Activated naive CD8-positive, alpha-beta T cell treated with anti-CD3 and anti-CD28 coated beads, Interleukin-2, amount 10 ng/mL, durations not matched to agents 7 days and 5 days (primary cell): ENCODE measurements around the gene SMIM45.
A peak's percentile ranks its signal among the peaks of the same experiment; 100 is the strongest.

Source experiments
- ATAC-seq: fragments of 150-1000 bp; cut with Tn5 transposase; one replicate; pipeline ENCODE4 v1.10.0; 2021; ENCODE audit warnings: low read depth, moderate library complexity
- POLR2A ChIA-PET: fragments of 350-600 bp; sonication (Branson Sonifier 250); formaldehyde crosslinking; loops from one replicate; lab custom pipeline; 2021; ENCODE audit warnings: antibody characterized with exemption; lab: Charles Lee
- DNase-seq: peaks from one replicate; pipeline ENCODE4 v3.0.0; 2021
- H3K27ac Mint-ChIP-seq: one replicate; pipeline ENCODE4 v1.8.0; 2022; ENCODE audit warnings: mild to moderate bottlenecking, mixed read lengths
- H3K27me3 Mint-ChIP-seq: one replicate; pipeline ENCODE4 v1.8.0; 2022; ENCODE audit warnings: mild to moderate bottlenecking, moderate library complexity, mixed read lengths
- H3K36me3 Mint-ChIP-seq: one replicate; pipeline ENCODE4 v1.8.0; 2021; ENCODE audit warnings: mild to moderate bottlenecking, mixed read lengths
- H3K4me1 Mint-ChIP-seq: one replicate; pipeline ENCODE4 v1.8.0; 2021; ENCODE audit warnings: mixed read lengths
- H3K4me3 Mint-ChIP-seq: one replicate; pipeline ENCODE4 v1.8.0; 2022; ENCODE audit warnings: mild to moderate bottlenecking, moderate library complexity, mixed read lengths
- H3K9me3 Mint-ChIP-seq: one replicate; pipeline ENCODE4 v1.8.0; 2021; ENCODE audit warnings: mixed read lengths

The SMIM45 gene

GRCh38 chr22:41933411-41934177 is 18.4 kb upstream of the SMIM45 start:
- POLR2A ChIA-PET: interaction anchor here (1.0 to 1.5 kb wide), 3 partner anchors 25 to 235 kb away, joined by 3 to 4 read pairs (median 3); partner anchors contain the start of genes CCDC134 and MEI1
- no peak for DNase-seq
- peak; percentile 23 for ATAC-seq
- no peaks in the 10 kb centered on the region for H3K27me3 Mint-ChIP-seq
- no peak overlapping the region for H3K27ac Mint-ChIP-seq
- no peak overlapping the region for H3K4me3 Mint-ChIP-seq
- peaks cover 5% of the 10 kb centered on the region for H3K4me1 Mint-ChIP-seq
- H3K9me3 Mint-ChIP-seq: no peaks in the 10 kb centered on the region
- H3K36me3 Mint-ChIP-seq: peaks cover 2% of the 10 kb centered on the region

GRCh38 chr22:41934284-41935014 is 17.5 kb upstream of the SMIM45 start:
- Mint-ChIP-seq H3K36me3 (peaks cover 4% of the 10 kb centered on the region), H3K9me3 (no peaks in the 10 kb centered on the region), H3K4me1 (peaks cover 8% of the 10 kb centered on the region), H3K27me3 (no peaks in the 10 kb centered on the region), H3K4me3 (no peak overlapping the region), H3K27ac (no peak overlapping the region)
- POLR2A ChIA-PET: interaction anchor here (0.9 to 1.5 kb wide), 5 partner anchors 8 to 235 kb away, joined by 3 to 5 read pairs (median 3); partner anchors contain the start of genes CCDC134, CENPM, MEI1 and TNFRSF13C
- DNase-seq: no peak
- no peak for ATAC-seq

GRCh38 chr22:41935015-41935351 is 17.0 kb upstream of the SMIM45 start:
- POLR2A ChIA-PET: interaction anchor here (0.9 to 1.5 kb wide), 6 partner anchors 8 to 236 kb away, joined by 3 to 5 read pairs (median 4); partner anchors contain the start of genes CCDC134, CENPM, MEI1 and TNFRSF13C
- DNase-seq (no peak), ATAC-seq (no peak)
- Mint-ChIP-seq H3K36me3 (peaks cover 5% of the 10 kb centered on the region), H3K9me3 (no peaks in the 10 kb centered on the region), H3K4me3 (no peak overlapping the region), H3K27ac (no peak overlapping the region), H3K4me1 (peaks cover 12% of the 10 kb centered on the region), H3K27me3 (no peaks in the 10 kb centered on the region)

GRCh38 chr22:41935509-41935908 is 16.4 kb upstream of the SMIM45 start:
- Mint-ChIP-seq H3K4me1 (peaks cover 17% of the 10 kb centered on the region), H3K4me3 (no peak overlapping the region), H3K27ac (no peak overlapping the region), H3K36me3 (peaks cover 5% of the 10 kb centered on the region), H3K9me3 (no peaks in the 10 kb centered on the region), H3K27me3 (no peaks in the 10 kb centered on the region)
- DNase-seq (no peak), ATAC-seq (no peak)
- POLR2A ChIA-PET: interaction anchor here (0.7 to 1.5 kb wide), 4 partner anchors 9 to 28 kb away, joined by 3 to 5 read pairs (median 4); partner anchors contain the start of genes CENPM and TNFRSF13C

- DNase-seq: no peak
- POLR2A ChIA-PET: interaction anchor here (1.0 to 1.3 kb wide), 2 partner anchors 10 to 190 kb away, joined by 3 to 4 read pairs; partner anchors contain the start of gene CENPM
- H3K27ac Mint-ChIP-seq: no peak overlapping the region
These were observed 15.1 kb upstream of the SMIM45 start for GRCh38 chr22:41936894-41937169.

GRCh38 chr22:41939981-41940831 is 11.7 kb upstream of the SMIM45 start:
- Mint-ChIP-seq H3K4me1 (peaks cover 40% of the 10 kb centered on the region), H3K4me3 (peak overlapping the region; percentile 65), H3K27ac (peak overlapping the region; percentile 91), H3K36me3 (peaks cover 16% of the 10 kb centered on the region), H3K27me3 (no peaks in the 10 kb centered on the region), H3K9me3 (no peaks in the 10 kb centered on the region)
- DNase-seq: peak; percentile 70
- POLR2A ChIA-PET: interaction anchor here (0.5 to 3.6 kb wide), 12 partner anchors 9 to 274 kb away, joined by 3 to 20 read pairs (median 6); partner anchors contain the start of genes CCDC134, MEI1, SMDT1 and SNU13
- peak; percentile 63 for ATAC-seq

More at GRCh38 chr22:41936894-41937169, 15.1 kb upstream of the SMIM45 start:
- H3K4me3 Mint-ChIP-seq: no peak overlapping the region
- ATAC-seq: no peak
- no peaks in the 10 kb centered on the region for H3K9me3 Mint-ChIP-seq
- peaks cover 31% of the 10 kb centered on the region for H3K4me1 Mint-ChIP-seq
- no peaks in the 10 kb centered on the region for H3K27me3 Mint-ChIP-seq
- peaks cover 11% of the 10 kb centered on the region for H3K36me3 Mint-ChIP-seq

DNA sequence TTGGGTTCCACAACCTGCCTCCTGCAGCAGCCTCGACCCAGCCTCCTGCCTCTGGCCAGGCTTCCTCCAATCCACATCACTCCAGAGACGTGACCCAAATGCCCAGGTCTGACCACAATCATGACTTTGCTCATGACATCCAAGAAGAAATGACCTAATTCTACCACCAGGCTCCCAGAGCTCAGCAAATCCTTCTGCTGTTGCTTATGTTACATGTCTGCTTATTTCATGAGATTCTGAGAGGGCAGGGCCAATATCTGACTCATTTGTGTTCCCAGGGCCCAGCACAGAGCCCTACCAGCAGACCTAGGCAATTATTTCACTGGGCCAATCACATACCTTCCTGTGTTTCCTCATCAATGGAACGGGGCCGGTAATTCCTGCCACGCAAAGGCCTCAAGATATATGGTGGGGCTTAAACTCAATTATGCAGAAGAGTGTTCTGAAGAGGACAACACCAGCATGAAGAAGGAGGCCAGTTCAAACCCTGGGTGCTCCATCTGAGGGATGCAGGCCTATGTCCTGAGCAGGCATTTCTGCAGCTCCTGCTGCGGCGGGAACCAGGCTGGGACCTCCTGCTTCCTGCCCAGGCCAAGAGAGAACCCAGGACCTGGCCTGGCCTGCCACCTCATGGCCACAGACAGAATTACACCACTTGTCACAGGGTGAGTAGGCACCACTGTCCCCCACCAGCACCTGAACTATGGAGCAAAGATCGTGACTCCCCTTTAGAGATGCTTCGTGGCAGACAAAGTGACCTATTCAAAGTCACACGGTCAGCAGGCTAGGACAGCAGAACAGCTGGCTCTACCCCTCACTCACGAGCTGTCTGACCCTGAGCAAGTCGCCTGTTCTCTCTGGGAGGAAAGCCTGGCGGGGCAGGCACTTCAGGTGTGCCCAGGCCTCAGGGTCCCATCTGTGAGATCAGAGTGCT is 10.9 kb upstream of the SMIM45 start:
- Mint-ChIP-seq H3K4me1 (peaks cover 44% of the 10 kb centered on the region), H3K36me3 (peaks cover 21% of the 10 kb centered on the region), H3K27ac (peak overlapping the region; percentile 91), H3K9me3 (no peaks in the 10 kb centered on the region), H3K27me3 (no peaks in the 10 kb centered on the region), H3K4me3 (peak overlapping the region; percentile 18)
- ATAC-seq (peak; percentile 75), DNase-seq (peak; percentile 88)
- POLR2A ChIA-PET: interaction anchor here (0.5 to 3.6 kb wide), 11 partner anchors 9 to 275 kb away, joined by 3 to 20 read pairs (median 6); partner anchors contain the start of genes CCDC134, MEI1, SNU13 and SREBF2

- H3K9me3 Mint-ChIP-seq: no peaks in the 10 kb centered on the region
- H3K4me1 Mint-ChIP-seq: peaks cover 55% of the 10 kb centered on the region
- H3K27ac Mint-ChIP-seq: no peak overlapping the region
- peaks cover 21% of the 10 kb centered on the region for H3K36me3 Mint-ChIP-seq
- H3K4me3 Mint-ChIP-seq: peak overlapping the region; percentile 12
- POLR2A ChIA-PET: interaction anchor here (0.7 kb wide), 1 partner anchor 508 kb away, joined by 5 read pairs; no protein-coding TSS in a partner anchor
- no peak for DNase-seq
- no peak for ATAC-seq
- H3K27me3 Mint-ChIP-seq: no peaks in the 10 kb centered on the region
These were observed 8.2 kb upstream of the SMIM45 start for GRCh38 chr22:41943661-41944209.

DNA sequence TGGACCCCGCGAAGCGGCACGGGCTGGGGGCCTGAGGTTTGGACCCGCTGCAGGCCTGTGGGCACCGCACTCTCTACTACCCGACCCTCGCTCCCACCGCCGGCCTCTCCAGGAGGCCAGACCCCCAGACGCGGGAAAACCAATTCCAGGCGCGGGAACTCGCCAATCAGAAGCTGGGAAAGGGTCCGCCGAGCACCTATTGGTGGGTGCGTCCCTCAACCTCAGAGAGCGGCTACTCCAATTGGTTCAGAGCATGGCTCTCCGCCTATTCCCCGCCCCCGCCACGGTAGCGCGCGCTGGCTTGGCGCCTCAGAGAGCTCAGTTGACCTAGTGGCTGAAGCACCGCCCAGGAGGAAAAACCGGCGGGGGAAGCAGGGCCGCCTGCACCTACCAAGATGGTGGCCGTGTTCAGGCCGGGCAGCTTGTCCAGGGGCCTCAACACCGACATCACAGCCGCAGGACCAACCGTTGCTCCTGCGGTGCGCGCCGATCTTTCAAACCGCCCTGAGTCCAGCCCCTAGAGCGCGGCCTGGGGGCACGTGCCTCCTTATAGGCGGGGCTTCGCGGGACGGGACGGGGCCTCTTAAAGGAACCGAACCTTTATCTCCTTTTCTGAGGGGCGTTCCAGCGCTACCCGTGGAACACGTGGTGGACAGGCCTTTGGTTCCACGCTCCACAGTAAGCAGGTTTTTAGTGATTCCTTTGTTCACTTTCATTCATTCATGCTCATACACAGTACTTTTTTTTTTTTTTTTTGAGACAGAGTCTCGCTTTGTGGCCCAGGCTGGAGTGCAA is 5.1 kb upstream of the SMIM45 start, which contains the start of gene CENPM:
Gene CENPM (minus strand): TSS at position 524 of the 795 bp plus-strand sequence. CDS start 76 bp downstream, at position 448.
- H3K9me3 Mint-ChIP-seq: no peaks in the 10 kb centered on the region
- H3K27me3 Mint-ChIP-seq: no peaks in the 10 kb centered on the region
- ATAC-seq (peak; percentile 98), DNase-seq (peak; percentile 94)
- POLR2A ChIA-PET: interaction anchor here (0.6 to 2.2 kb wide), 25 partner anchors 10 to 478 kb away, joined by 3 to 25 read pairs (median 4); partner anchors contain the start of genes ACO2, CCDC134, DESI1 and MEI1
- peak within 1 kb of the TSS; percentile 94 for H3K4me3 Mint-ChIP-seq
- peaks cover 13% of the 10 kb centered on the region for H3K36me3 Mint-ChIP-seq
- peaks cover 31% of the 10 kb centered on the region for H3K4me1 Mint-ChIP-seq
- H3K27ac Mint-ChIP-seq: peak within 1 kb of the TSS; percentile 91

DNA sequence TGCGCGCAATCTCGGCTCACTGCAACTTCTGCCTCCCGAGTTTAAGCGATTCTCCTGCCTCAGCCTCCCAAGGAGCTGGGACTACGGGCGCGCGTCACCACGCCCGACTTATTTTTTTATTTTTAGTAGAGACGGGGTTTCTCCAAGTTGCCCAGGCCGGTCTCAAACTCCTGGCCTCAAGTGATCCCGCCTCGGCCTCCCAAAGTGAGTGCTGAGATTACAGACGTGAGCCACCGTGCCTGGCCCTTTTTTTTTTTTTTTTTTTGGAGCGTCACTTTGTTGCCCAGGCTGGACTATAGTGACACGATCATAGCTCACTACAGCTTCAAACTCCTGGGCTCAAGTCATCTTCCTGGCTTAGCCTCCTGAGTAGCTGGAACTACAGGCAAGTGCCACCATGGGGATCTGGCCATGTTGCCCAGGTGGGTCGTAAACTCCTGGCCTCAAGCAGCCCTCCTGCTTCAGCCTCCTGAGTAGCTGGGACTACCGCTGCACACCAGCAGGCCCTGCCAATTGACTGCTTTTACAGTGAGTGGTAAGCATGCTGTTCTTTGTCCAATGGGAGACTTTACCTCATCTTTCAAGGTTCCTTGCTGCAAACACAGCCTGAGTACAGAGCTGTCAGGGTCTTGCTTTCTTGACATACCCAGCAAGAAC is 4.4 kb upstream of the SMIM45 start:
- DNase-seq: no peak

More for the DNA sequence above, 4.4 kb upstream of the SMIM45 start:
- peaks cover 10% of the 10 kb centered on the region for H3K36me3 Mint-ChIP-seq
- H3K4me1 Mint-ChIP-seq: peaks cover 28% of the 10 kb centered on the region
- ATAC-seq: no peak
- peak overlapping the region; percentile 94 for H3K4me3 Mint-ChIP-seq
- H3K27ac Mint-ChIP-seq: peak overlapping the region; percentile 91
- H3K9me3 Mint-ChIP-seq: no peaks in the 10 kb centered on the region
- POLR2A ChIA-PET: interaction anchor here (0.7 to 2.2 kb wide), 16 partner anchors 9 to 479 kb away, joined by 3 to 25 read pairs (median 4); partner anchors contain the start of genes ACO2, CCDC134, NDUFA6 and PHF5A
- no peaks in the 10 kb centered on the region for H3K27me3 Mint-ChIP-seq
